ENCODE results near the gene EEF1AKMT3.
"Not testable (repeated sequence)": the region's sequence is repeated elsewhere in the genome, so short reads cannot be mapped to it uniquely, and the experiment has no call there.

EEF1AKMT3 gene

GRCh38 chr12:57795354-57795753 lies 22.9 kb downstream of the EEF1AKMT3 start:
- DNase-seq = no peak

GRCh38 chr12:57796996-57797395 lies 24.6 kb downstream of the EEF1AKMT3 start:
- no peak for DNase-seq

- DNase-seq = no peak
Observed at GRCh38 chr12:57797933-57798332, 25.5 kb downstream of the EEF1AKMT3 start.

GRCh38 chr12:57800965-57801364 lies 28.6 kb downstream of the EEF1AKMT3 start:
- no peak for DNase-seq

- no peak for DNase-seq
Observed at GRCh38 chr12:57802607-57803006, 30.2 kb downstream of the EEF1AKMT3 start.

- DNase-seq = peak; percentile 33
Observed at GRCh38 chr12:57803319-57803893, 31.0 kb downstream of the EEF1AKMT3 start.

- no peak for DNase-seq
Observed at GRCh38 chr12:57806677-57807076, 34.3 kb downstream of the EEF1AKMT3 start.

GRCh38 chr12:57807285-57807684 lies 34.9 kb downstream of the EEF1AKMT3 start:
- no peak for DNase-seq

GRCh38 chr12:57808351-57808750 lies 35.9 kb downstream of the EEF1AKMT3 start:
- no peak for DNase-seq

- DNase-seq = no peak
Observed at GRCh38 chr12:57809425-57809824, 37.0 kb downstream of the EEF1AKMT3 start.

- DNase-seq = no peak
Observed at GRCh38 chr12:57810450-57810849, 38.0 kb downstream of the EEF1AKMT3 start.

GRCh38 chr12:57811028-57811755 lies 38.8 kb downstream of the EEF1AKMT3 start:
- no peak for DNase-seq

GRCh38 chr12:57813111-57813970 lies 40.9 kb downstream of the EEF1AKMT3 start:
- no peak for DNase-seq

GRCh38 chr12:57813971-57814772 lies 41.8 kb downstream of the EEF1AKMT3 start:
- DNase-seq = no peak

GRCh38 chr12:57815177-57816000 lies 43.0 kb downstream of the EEF1AKMT3 start:
- peak; percentile 48 for DNase-seq

GRCh38 chr12:57816001-57816854 lies 43.8 kb downstream of the EEF1AKMT3 start:
- DNase-seq = no peak

GRCh38 chr12:57816855-57817151 lies 44.4 kb downstream of the EEF1AKMT3 start:
- no peak for DNase-seq

- DNase-seq = no peak
Observed at GRCh38 chr12:57817261-57817989, 45.0 kb downstream of the EEF1AKMT3 start.

GRCh38 chr12:57817990-57818331 lies 45.5 kb downstream of the EEF1AKMT3 start:
- not testable (repeated sequence) for DNase-seq

- DNase-seq = not testable (repeated sequence)
Observed at GRCh38 chr12:57820119-57820518, 47.7 kb downstream of the EEF1AKMT3 start.

GRCh38 chr12:57821015-57821414 lies 48.6 kb downstream of the EEF1AKMT3 start:
- not testable (repeated sequence) for DNase-seq
